Bronchial epithelial cell (primary cell): Measurements from ENCODE around the gene AVPR2. TPM values are rescaled to one million over a fixed set of nuclear protein-coding genes. Genes with fewer than 3 reads are reported as not detected.

Experiments used
- DNase-seq: peaks from one replicate; pipeline ENCODE4 v3.0.0-alpha.2; 2010; ENCODE audit warnings: low read depth
- FAIRE-seq: peaks from 2 replicates; lab custom pipeline; 2011; peaks lifted over from hg19 to GRCh38; lab: Jason Lieb, UNC
- H3K27me3 ChIP-seq: 2 replicates; pipeline ENCODE4 v1.5.1; 2011; ENCODE audit warnings: low read length; ENCODE audit not compliant: control insufficient read depth, insufficient read depth
- H3K36me3 ChIP-seq: 2 replicates; pipeline ENCODE4 v1.5.1; 2011; ENCODE audit warnings: low read length; ENCODE audit not compliant: control insufficient read depth, insufficient read depth
- H3K4me3 ChIP-seq: 2 replicates; pipeline ENCODE4 v1.5.1; 2011; ENCODE audit warnings: mild to moderate bottlenecking, low read depth, low read length, control low read depth
- total RNA-seq: library from RNA; depleted of rRNA; stranded (reverse); fragments of >200 nt; gene quantifications from 2 replicates; pipeline ENCODE4 v1.2.1, GENCODE V29; 2014
- TF ChIP-seq, protein P1 (sequence below): IDR thresholded peaks from 2 replicates; pipeline ENCODE4 v1.5.1; 2011; ENCODE audit warnings: mild to moderate bottlenecking, moderate library complexity, low read length, control low read depth, inconsistent platforms; ENCODE audit not compliant: insufficient read depth, severe bottlenecking

AVPR2 gene
- total RNA-seq, 1 donor from 2014 or later = not detected

GRCh38 chrX:153934148-153934761, 29.8 kb downstream of the AVPR2 start:
- no peaks in the 10 kb centered on the region for H3K27me3 ChIP-seq
- H3K36me3 ChIP-seq = peaks cover 4% of the 10 kb centered on the region
- TF ChIP-seq, protein P1, sequence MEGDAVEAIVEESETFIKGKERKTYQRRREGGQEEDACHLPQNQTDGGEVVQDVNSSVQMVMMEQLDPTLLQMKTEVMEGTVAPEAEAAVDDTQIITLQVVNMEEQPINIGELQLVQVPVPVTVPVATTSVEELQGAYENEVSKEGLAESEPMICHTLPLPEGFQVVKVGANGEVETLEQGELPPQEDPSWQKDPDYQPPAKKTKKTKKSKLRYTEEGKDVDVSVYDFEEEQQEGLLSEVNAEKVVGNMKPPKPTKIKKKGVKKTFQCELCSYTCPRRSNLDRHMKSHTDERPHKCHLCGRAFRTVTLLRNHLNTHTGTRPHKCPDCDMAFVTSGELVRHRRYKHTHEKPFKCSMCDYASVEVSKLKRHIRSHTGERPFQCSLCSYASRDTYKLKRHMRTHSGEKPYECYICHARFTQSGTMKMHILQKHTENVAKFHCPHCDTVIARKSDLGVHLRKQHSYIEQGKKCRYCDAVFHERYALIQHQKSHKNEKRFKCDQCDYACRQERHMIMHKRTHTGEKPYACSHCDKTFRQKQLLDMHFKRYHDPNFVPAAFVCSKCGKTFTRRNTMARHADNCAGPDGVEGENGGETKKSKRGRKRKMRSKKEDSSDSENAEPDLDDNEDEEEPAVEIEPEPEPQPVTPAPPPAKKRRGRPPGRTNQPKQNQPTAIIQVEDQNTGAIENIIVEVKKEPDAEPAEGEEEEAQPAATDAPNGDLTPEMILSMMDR = no peak
- DNase-seq (no peak), FAIRE-seq (no peak)
- peak overlapping the region; percentile 61 for H3K4me3 ChIP-seq

GRCh38 chrX:153934762-153935325, 30.4 kb downstream of the AVPR2 start, which contains the start of gene NAA10:
TSS of gene NAA10 (minus strand) at chrX:153935037. CDS start at chrX:153934904, 133 bp downstream.
- peak; percentile 43 for DNase-seq
- H3K4me3 ChIP-seq = peak within 1 kb of the TSS; percentile 61
- no peaks in the 10 kb centered on the region for H3K27me3 ChIP-seq
- no peak for FAIRE-seq
- TF ChIP-seq, protein P1 = no peak
- H3K36me3 ChIP-seq = peaks cover 4% of the 10 kb centered on the region

DNA sequence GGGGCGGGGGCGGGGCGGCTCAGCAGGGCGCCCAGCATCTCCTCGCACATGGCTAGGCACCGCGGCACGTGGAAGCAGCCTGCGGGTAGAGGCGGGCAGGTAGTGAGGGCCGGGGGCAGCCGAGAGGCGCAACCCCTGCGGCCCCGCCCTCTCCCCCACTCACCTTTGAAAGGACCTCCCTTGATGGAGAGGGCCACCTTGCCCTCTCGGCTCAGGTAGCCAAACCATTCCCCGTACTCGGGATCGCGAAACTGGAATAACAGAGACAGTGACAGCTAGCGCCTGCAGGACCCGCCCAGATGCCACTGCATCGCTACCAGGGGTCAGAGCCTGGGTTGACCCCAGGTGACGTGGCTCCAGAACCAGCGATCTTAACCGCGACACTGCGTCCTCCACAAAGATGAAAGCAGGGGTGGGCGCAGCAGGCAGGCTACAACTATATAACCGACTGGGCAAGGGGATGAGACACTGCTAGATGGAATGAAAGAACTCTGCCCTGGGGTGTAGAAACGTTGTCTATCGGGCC, 30.9 kb downstream of the AVPR2 start:
- Histone ChIP-seq H3K36me3 (peaks cover 3% of the 10 kb centered on the region), H3K4me3 (peak overlapping the region; percentile 41)
- no peak for FAIRE-seq

DNA sequence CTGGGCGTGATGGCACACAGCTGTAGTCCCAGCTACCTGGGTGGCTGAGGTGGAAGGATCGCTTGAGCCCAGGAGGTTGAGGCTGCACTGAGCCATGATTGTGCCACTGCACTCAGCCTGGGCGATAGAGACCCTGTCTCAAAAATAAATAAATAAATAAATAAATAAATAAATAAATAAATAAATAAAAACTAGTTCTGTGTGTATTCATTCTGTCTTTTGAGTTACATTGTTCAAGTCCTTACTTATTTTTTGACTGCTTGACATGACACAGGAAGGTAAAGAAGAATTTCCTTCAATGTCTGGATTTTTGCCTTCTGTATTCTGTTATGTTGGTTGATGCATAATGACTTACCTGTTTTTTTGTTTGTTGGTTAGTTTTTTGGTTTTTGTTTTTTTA, 32.6 kb downstream of the AVPR2 start:
- Histone ChIP-seq H3K36me3 (no peaks in the 10 kb centered on the region), H3K27me3 (no peaks in the 10 kb centered on the region), H3K4me3 (no peak overlapping the region)
- DNase-seq = no peak
- TF ChIP-seq, protein P1 = no peak
- FAIRE-seq = no peak

More for the DNA sequence above, 30.9 kb downstream of the AVPR2 start:
- no peaks in the 10 kb centered on the region for H3K27me3 ChIP-seq
- TF ChIP-seq, protein P1 = no peak
- DNase-seq = no peak

DNA sequence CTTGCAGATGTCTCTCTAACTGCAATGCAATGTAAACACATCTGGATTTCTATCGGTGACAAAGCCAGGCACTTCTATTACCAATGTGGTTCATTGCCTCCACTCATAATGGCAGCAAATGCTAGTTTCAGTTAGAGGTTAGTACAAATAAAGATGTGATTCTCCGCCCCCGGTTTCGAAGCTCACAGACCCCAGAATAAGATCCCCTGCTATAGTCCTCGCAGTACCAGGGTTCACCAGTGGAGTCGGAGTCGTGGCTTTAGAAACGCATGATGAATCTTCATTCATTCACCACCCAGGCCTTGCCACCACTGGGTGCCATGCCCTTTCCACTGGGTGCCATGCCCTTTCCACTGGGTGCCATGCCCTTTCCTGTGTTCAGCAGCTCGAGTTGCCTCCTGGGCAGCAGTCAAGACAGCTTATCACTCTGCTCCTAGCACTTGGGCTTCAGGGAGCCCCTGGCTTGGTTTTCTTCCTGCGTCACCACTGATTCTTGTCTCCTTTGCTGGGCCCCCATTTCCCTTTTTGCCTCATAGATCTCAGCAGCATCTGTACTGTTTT, 33.8 kb downstream of the AVPR2 start:
- DNase-seq (no peak), FAIRE-seq (no peak)

More for the DNA sequence above, 33.8 kb downstream of the AVPR2 start:
- Histone ChIP-seq H3K27me3 (no peaks in the 10 kb centered on the region), H3K4me3 (no peak overlapping the region), H3K36me3 (no peaks in the 10 kb centered on the region)
- TF ChIP-seq, protein P1 = no peak
